GM18867 (cell line): ENCODE data around the gene PRSS56.

Experiments used
- ATAC-seq: cut with Tn5 transposase; IDR thresholded peaks from one replicate; pipeline ENCODE4 v1.9.1; 2021; ENCODE audit warnings: mild to moderate bottlenecking, moderate library complexity; ENCODE audit not compliant: unreplicated experiment

PRSS56 gene

GRCh38 chr2:232501794-232502390 is 18.3 kb upstream of the PRSS56 start:
- ATAC-seq = no peak

DNA sequence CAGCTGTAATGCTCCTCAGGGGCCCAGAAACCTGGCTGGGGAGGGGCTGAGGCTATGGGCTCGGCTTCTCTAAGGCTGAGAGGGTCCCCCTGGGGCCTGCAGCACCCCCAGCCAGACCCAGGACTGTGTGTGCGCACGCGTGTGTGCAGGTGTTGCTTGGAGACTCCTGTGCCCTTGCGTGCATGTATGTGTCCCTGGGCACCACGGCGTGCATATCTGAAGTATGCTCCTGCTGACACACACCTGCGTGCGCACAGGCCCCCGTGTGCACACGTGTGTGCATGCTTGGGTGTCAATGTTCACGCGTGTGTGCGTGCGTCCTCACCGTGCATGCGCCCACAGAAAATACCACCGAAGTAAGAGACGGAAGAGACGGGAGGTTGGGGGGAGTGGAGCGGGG is 17.7 kb upstream of the PRSS56 start:
- ATAC-seq = no peak

DNA sequence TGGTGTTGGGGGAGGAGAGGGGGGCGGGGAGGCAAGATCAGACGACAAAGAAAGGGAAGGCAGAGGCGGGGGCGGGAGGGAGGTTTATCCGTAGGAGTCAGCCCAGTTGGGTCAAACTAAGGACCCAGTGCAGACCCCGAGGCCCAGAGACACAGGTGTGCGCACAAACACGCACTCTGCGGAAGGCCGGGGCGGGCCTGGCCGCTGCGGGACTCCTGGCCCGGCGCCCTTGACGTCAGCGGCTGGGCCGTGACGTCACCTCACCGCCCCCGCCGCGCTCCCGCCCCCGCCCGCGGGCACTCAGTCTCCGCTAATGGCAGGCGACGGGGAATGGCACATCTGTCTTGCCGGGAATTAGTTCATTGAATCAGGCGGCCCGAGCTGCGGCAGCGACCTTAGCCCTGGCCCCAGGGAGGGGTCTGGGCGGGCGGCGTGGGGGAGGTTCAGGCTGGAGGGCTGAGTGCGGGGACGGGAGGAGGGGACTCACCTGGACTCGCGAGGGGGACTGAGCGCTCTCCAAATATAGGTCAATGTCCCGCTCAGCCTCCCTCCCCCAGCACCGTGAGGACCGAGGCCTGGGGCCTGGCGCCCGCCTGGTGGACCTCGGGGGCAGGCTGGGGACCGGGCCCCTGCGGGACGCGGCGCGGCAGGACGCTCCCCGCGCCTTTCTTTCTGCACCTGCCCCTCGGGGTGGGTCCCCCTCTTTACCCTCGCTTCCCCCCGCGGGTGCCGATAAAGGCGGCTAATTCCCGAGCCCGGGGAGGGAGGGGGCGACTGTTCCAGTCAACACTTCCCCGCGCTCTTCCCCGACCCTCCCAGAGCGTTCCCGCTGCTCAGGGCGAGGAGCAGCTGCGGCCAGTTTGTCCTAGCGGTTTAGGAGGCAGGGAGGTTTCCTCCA is 17.0 kb upstream of the PRSS56 start:
- no peak for ATAC-seq

- no peak for ATAC-seq
These were observed 16.3 kb upstream of the PRSS56 start for GRCh38 chr2:232503809-232504323.

DNA sequence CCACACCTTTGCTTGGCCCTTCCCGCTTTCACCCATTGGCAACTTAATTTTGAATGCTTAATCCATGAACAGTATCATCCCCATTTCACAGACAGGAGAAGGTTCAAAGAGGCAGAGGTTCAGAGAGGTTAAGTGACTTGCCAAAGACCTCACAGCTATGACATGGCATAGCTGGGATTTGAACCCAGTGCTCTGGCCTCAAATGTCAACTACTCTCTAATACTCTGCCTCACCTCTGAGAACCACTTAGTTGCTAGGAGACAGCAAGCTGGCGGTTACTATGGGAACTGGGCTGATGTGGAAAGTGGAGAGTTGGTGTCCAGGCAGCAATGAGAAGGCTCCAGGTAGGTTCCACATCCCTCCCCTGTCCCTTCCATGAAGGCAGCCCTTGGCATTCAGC is 15.8 kb upstream of the PRSS56 start:
- no peak for ATAC-seq

DNA sequence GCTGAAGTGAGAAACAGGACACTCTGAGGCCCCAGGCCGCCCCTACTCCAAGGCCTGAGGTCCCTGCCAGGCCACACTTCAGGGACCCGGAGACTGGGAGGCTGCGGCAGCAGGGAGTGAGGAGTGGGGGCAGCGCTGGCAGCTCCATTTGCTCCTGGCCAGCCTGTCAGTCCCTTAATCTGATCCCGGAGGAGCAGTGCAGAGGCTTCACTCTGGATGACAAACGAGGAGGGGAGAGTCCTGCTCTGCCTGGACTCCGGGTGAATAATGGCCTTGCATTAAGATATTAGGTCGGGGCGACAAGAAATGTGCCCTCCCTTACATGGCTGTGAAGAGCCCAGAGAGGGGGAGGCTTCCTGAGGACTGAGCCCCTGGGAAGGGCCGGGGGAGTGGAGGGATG is 14.3 kb upstream of the PRSS56 start:
- ATAC-seq = no peak

- ATAC-seq = no peak
These were observed 13.5 kb upstream of the PRSS56 start for GRCh38 chr2:232506709-232507108.

GRCh38 chr2:232508251-232508650 is 11.9 kb upstream of the PRSS56 start:
- ATAC-seq = no peak

GRCh38 chr2:232511336-232511890 is 8.8 kb upstream of the PRSS56 start:
- no peak for ATAC-seq

GRCh38 chr2:232512602-232513001 is 7.6 kb upstream of the PRSS56 start:
- no peak for ATAC-seq

- ATAC-seq = no peak
These were observed 6.8 kb upstream of the PRSS56 start for GRCh38 chr2:232513353-232513752.

DNA sequence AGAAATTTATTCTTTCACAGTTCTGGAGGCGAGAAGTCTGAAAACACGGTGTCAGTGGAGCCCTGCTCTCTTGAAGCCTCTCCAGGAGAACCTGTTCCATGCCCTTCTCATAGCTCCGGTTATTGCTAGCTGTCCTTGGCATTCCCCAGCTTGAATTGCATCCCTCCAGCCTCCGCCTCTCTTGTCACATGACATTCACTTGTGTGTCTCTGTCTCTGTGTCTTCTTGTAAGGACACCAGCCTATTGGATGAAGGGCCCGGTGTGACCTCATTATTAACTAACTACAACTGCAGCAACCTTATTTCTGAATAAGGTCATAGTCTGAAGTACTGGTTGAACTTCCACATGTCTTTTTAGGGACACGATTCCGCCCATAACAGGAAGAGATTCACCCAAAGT is 4.5 kb upstream of the PRSS56 start:
- no peak for ATAC-seq

- ATAC-seq = no peak
These were observed 3.6 kb upstream of the PRSS56 start for GRCh38 chr2:232516551-232516950.

- no peak for ATAC-seq
These were observed 1.3 kb upstream of the PRSS56 start for GRCh38 chr2:232518844-232519243.

DNA sequence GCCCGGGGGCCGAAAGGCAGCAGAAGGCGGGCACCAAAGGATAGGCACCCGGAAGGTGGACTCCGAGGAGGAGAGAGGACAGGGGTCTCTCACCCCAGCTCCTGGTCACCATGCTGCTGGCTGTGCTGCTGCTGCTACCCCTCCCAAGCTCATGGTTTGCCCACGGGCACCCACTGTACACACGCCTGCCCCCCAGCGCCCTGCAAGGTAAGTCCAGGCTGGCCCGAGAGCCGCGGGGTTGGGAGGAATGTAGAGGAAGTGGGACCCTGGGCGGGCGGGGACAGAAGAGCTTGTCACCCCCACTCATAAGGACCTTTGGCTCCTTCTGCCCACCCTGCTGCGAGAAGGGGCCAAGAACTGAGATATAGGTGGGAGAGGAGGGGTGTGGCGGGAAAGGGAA is 301 bp downstream of the PRSS56 start:
- no peak for ATAC-seq

- ATAC-seq = no peak
These were observed 910 bp downstream of the PRSS56 start for GRCh38 chr2:232521098-232521497.

- no peak for ATAC-seq
These were observed 1.9 kb downstream of the PRSS56 start for GRCh38 chr2:232521959-232522622.

- ATAC-seq = no peak
These were observed 2.6 kb downstream of the PRSS56 start for GRCh38 chr2:232522623-232523401.

GRCh38 chr2:232523402-232523681 is 3.2 kb downstream of the PRSS56 start:
- no peak for ATAC-seq

DNA sequence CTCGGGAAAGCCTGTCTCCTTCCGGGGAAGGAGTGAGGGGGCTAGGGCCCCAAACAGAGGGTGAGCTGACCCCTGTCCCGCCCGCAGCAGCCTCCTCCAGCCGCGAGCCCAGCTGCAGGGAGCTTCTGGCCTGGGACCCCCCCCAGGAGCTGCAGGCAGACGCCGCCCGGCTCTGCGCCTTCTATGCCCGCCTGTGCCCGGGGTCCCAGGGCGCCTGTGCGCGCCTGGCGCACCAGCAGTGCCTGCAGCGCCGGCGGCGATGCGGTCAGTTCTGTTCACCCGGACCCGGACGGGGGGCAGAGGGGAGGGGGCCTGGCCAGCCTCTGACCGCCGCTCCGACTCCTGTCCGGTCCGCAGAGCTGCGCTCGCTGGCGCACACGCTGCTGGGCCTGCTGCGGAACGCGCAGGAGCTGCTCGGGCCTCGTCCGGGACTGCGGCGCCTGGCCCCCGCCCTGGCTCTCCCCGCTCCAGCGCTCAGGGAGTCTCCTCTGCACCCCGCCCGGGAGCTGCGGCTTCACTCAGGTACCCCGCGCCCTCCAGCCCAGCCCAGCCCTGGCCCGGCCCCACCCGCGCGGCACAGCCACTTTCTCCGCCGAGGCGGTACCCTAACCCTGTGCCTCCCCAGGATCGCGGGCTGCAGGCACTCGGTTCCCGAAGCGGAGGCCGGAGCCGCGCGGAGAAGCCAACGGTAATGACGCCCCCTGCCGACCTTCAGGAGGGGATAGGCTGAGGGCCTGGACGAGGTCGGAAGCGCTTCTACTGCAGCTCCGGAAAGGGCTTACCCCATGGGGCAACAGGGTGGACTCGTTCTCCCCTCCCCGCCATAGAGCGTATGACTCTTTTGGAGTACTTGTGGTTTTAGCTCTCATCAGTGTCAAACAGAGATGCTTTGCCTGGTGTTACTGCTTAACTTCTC is 3.8 kb downstream of the PRSS56 start:
- no peak for ATAC-seq
